ENCODE data around the gene TMEM101. TPM values are rescaled to one million over a fixed set of nuclear protein-coding genes. Genes with fewer than 3 reads are reported as not detected.

Gene TMEM101
- total and polyA plus RNA-seq, 7 donors, result 14.1 to 42.9 (median 25.3) TPM

DNA sequence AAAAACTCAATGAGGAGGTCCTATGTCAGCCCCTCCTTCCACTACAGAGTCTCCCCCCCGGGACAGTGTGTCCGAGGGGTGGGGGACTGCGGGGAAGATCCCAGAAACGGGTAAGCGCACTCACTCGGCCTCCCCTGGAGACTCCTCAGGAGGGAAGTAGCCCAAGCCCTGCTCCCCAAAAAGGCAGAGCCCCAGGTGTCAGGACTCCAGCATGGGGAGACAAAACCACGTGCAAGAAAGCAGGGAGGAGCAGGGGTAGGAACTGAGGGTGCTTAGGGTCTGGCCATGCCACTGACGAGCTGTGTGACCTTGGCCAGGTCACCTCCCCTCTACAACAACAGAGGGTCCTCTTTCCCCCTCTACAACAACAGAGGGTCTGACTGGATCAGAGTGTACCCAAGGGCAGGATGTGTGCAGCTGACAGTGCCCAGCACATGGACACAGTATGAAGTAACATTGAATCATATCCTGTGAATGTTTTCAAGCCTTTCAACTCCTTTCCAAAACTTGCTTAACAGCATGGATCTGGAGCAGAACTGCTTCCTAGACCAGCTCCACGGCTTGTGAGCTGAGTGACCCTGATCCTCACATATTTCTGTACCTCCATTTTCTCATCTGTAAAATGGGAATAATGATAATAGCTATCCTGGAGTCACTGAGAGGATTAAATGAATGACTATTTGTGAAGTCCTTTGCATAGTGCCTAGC, 12.5 kb downstream of the TMEM101 start:
- intact Hi-C loops (cut with DNase I), result no loop called here
- WGBS, 2 donors, result 82 to 84% methylated on average over 9 of the region's 9 CpGs
- Histone ChIP-seq H3K27me3 (peaks cover 22 to 57% (median 30%) of the 10 kb centered on the region in 3 donors), H3K9me3 (no peaks in the 10 kb centered on the region), H3K4me1 (peaks cover 0 to 32% (median 31%) of the 10 kb centered on the region in 4 donors), H3K4me3 (no peak overlapping the region), H3K27ac (no peak overlapping the region), H3K36me3 (no peaks in the 10 kb centered on the region)
- DNase-seq, result no peak
- TF ChIP-seq POLR2AphosphoS5 (IDR thresholded peaks at IDR 0.05) (no peak), POLR2A (IDR thresholded peaks at IDR 0.05) (no peak), EP300 (IDR thresholded peaks at IDR 0.05) (no peak)
- TF ChIP-seq, protein P1, sequence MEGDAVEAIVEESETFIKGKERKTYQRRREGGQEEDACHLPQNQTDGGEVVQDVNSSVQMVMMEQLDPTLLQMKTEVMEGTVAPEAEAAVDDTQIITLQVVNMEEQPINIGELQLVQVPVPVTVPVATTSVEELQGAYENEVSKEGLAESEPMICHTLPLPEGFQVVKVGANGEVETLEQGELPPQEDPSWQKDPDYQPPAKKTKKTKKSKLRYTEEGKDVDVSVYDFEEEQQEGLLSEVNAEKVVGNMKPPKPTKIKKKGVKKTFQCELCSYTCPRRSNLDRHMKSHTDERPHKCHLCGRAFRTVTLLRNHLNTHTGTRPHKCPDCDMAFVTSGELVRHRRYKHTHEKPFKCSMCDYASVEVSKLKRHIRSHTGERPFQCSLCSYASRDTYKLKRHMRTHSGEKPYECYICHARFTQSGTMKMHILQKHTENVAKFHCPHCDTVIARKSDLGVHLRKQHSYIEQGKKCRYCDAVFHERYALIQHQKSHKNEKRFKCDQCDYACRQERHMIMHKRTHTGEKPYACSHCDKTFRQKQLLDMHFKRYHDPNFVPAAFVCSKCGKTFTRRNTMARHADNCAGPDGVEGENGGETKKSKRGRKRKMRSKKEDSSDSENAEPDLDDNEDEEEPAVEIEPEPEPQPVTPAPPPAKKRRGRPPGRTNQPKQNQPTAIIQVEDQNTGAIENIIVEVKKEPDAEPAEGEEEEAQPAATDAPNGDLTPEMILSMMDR (IDR thresholded peaks at IDR 0.05), result no peak

DNA sequence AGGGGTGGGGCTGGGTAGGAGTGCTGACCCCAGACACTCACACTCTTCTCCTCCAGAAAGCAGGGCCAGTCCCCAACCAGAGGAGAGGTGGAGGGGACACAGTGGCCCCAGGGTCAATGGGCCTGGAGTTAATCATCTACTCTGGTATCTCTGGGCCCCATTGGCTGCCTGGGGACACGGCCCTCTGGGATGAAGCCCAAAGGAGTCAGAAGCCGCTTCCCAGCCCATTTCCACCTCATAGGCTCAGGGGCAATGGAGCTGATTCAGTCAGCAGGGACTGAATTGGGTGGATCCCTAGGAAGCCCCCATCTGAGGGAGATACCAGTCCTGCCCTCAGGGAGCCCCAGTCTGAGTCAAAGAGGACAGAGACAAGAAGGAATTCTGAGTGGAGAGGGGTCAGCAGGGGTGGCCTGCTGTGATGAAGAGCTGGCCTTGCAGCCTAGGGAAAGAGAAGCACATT, 13.3 kb downstream of the TMEM101 start:
- TF ChIP-seq POLR2A (IDR thresholded peaks at IDR 0.05), result no peak
- no peak for TF ChIP-seq EP300 (IDR thresholded peaks at IDR 0.05)
- TF ChIP-seq, protein P1 (IDR thresholded peaks at IDR 0.05), result no peak
- H3K4me1 ChIP-seq, result peaks cover 0 to 24% (median 22%) of the 10 kb centered on the region in 4 donors
- no peak overlapping the region for H3K4me3 ChIP-seq
- H3K36me3 ChIP-seq, result no peaks in the 10 kb centered on the region
- H3K9me3 ChIP-seq, result no peaks in the 10 kb centered on the region
- DNase-seq, result no peak
- no peak overlapping the region for H3K27ac ChIP-seq
- WGBS, 2 donors, result 70 to 79% methylated on average over 2 of the region's 2 CpGs
- intact Hi-C loops (cut with DNase I), result no loop called here
- peaks cover 22 to 49% (median 25%) of the 10 kb centered on the region in 3 donors for H3K27me3 ChIP-seq

DNA sequence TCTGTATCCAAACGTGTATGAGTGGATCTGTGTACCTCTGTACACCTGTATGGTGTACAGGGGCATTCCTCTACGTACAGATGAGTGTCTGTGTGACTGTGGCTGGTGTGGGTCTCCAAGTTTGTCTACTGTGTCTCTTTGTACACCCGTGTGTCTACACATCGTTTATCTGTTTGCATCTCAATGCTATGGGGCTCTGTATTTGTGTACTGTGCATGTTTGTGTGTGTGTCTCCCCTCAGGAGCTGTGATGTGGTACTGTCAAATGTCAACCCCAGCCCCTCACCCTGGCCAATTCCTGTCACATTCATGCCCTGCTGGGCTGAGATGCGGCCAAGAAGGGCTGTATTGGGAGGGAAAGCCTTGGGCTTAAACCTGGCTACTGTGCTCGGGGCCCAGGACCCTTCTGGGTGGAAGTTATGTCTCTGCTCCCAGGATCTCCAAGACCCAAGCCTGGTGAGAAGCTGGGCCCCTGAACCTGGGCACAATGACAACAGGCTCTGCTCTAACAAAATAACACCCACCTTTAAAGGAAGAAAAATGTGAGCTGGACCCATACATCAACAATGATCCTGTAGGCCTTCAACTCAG, 13.8 kb downstream of the TMEM101 start:
- Histone ChIP-seq H3K27ac (no peak overlapping the region), H3K27me3 (peaks cover 21 to 44% (median 27%) of the 10 kb centered on the region in 3 donors), H3K9me3 (no peaks in the 10 kb centered on the region), H3K36me3 (no peaks in the 10 kb centered on the region), H3K4me1 (peaks cover 0 to 19% (median 17%) of the 10 kb centered on the region in 4 donors), H3K4me3 (no peak overlapping the region)
- no peak for TF ChIP-seq POLR2A (IDR thresholded peaks at IDR 0.05)
- TF ChIP-seq, protein P1 (IDR thresholded peaks at IDR 0.05), result no peak
- TF ChIP-seq EP300 (IDR thresholded peaks at IDR 0.05), result no peak
- no peak for TF ChIP-seq POLR2AphosphoS5 (IDR thresholded peaks at IDR 0.05)
- intact Hi-C loops (cut with DNase I), result no loop called here
- DNase-seq, result no peak
- 70 to 83% methylated on average over 6 of the region's 6 CpGs for WGBS, 2 donors

DNA sequence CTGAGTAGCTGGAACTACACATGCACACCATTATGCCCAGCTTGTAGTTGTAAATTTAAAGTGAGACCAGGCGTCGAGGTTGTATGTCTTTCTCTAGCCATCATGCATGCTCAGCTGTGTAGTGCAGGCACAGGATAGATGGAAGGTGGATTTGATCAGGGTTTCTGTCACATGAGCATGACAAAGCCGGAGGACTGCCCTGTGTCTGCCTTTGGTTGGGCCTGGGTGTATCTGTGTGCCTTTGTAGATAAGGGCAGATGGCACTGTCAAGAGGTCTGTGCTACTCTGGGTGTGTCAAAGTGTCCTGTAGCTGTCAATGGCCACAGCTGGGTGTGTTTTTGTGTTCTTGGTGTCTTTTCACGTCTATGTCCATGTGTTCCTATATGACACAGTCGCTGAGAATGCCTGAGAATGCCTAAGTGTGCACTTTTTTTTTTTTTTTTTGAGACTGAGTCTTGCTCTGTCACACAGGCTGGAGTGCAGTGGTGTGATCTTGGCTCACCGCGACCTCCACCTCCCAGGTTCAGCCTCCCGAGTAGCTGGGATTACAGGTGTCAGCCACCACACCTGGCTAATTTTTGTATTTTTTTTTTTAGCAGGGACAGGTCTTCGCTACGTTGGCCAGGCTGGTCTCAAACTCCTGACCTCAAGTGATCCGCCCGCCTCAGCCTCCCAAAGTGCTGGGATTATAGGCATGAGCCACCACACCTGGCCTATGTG, 14.5 kb downstream of the TMEM101 start:
- Histone ChIP-seq H3K4me3 (no peak overlapping the region), H3K27me3 (peaks cover 16 to 37% (median 26%) of the 10 kb centered on the region in 3 donors), H3K27ac (no peak overlapping the region), H3K36me3 (no peaks in the 10 kb centered on the region), H3K9me3 (no peaks in the 10 kb centered on the region), H3K4me1 (peaks cover 0 to 12% (median 11%) of the 10 kb centered on the region in 4 donors)
- WGBS, 2 donors, result 84 to 88% methylated on average over 12 of the region's 12 CpGs
- TF ChIP-seq POLR2A (IDR thresholded peaks at IDR 0.05) (no peak), POLR2AphosphoS5 (IDR thresholded peaks at IDR 0.05) (no peak), EP300 (IDR thresholded peaks at IDR 0.05) (no peak)
- TF ChIP-seq, protein P1 (IDR thresholded peaks at IDR 0.05), result no peak
- intact Hi-C loops (cut with DNase I), result no loop called here
- no peak for DNase-seq
